Dendritic cell treated with granulocyte-macrophage colony-stimulating factor and Interleukin-4, amounts not matched to agents 40 ng/mL and 50 ng/mL, for 4 days (primary cell): ENCODE measurements around the gene CA12.

Experiments
- H3K27ac Mint-ChIP-seq: one replicate; pipeline ENCODE4 v1.8.0; 2022; ENCODE audit warnings: mild to moderate bottlenecking, mixed read lengths
- H3K27me3 Mint-ChIP-seq: one replicate; pipeline ENCODE4 v1.8.0; 2022; ENCODE audit warnings: mild to moderate bottlenecking, mixed read lengths
- H3K36me3 Mint-ChIP-seq: one replicate; pipeline ENCODE4 v1.8.0; 2022; ENCODE audit warnings: low read depth, mixed read lengths
- H3K4me1 Mint-ChIP-seq: one replicate; pipeline ENCODE4 v1.8.0; 2022; ENCODE audit warnings: low read depth, mixed read lengths
- H3K4me3 Mint-ChIP-seq: one replicate; pipeline ENCODE4 v1.8.0; 2022; ENCODE audit warnings: mild to moderate bottlenecking, moderate library complexity, mixed read lengths
- H3K9me3 Mint-ChIP-seq: one replicate; pipeline ENCODE4 v1.8.0; 2022; ENCODE audit warnings: mixed read lengths
- intact Hi-C: fragments of 100-400 bp; cut with micrococcal nuclease; formaldehyde crosslinking; loops from one replicate; pipeline ENCODE4 v1.15.0; 2022

CA12 gene

DNA sequence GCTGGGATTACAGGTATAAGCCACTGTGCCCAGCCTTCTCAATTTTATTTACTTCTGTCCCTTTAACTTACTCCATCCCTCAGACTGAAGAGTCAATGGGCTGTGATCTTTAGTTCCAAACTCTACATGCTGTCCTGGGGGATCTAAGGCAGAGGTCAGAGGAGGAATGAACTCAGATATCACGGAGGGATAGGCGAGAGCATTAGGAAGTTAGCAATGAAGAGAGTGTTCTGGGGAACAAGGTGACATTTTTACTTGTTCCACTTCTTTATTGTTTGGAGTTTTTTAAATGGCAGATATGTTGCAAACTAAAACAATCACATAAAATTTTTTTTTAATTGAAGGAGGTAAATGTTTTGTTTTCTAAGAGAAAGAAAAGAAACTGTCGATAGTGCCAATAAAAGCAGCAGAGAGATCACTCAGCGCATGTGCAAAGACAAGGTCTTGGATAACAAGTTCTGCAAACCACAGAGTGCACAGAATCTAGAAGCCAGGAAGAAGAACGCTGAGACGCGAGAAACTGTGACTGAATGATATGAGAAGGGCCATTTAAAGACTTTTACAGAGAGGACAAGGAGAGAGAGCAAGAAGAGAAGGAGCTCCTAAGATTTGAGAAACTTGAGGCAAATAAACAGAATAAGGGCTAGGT, 10.8 kb upstream of the CA12 start:
- H3K9me3 Mint-ChIP-seq = no peaks in the 10 kb centered on the region
- no peak overlapping the region for H3K27ac Mint-ChIP-seq
- H3K4me3 Mint-ChIP-seq = peak overlapping the region; percentile 30

DNA sequence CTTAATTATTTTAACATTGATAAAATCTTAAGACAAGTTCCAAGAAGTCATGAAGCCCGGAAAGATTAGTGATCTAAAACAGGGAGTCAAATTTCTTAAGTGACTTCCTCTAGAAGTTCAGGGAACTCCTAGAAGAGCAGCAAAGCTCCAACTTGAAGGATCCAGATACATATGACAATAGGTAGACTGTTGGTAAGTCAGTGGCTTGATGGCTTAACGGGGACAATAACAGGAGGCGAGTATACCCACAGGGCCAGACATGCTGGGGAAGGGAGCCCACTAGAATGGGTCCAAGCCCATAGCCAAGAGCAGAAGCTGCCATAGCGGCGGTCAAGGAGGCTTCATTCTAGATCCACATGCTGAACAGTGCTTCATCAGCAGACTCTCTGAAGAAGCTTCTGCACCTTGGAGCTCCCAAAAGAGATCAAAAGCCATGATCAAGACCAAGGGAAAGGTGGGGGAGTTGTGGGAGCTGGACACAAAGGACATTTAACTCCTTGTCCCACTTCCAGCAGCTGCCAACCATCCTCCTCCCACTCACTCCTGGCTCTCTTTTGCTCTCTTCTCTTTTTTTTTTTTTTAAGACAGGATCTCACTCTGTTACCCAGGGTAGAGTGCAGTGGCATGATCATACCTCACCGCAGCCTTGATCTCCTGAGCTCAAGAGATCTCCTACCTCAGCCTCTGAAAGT, 10.2 kb upstream of the CA12 start:
- peaks cover 22% of the 10 kb centered on the region for H3K4me1 Mint-ChIP-seq
- peaks cover 23% of the 10 kb centered on the region for H3K27me3 Mint-ChIP-seq
- H3K4me3 Mint-ChIP-seq = no peak overlapping the region
- H3K36me3 Mint-ChIP-seq = no peaks in the 10 kb centered on the region
- intact Hi-C loops = no loop called here
- H3K27ac Mint-ChIP-seq = no peak overlapping the region
- H3K9me3 Mint-ChIP-seq = no peaks in the 10 kb centered on the region

More for the DNA sequence above, 10.8 kb upstream of the CA12 start:
- intact Hi-C loops = no loop called here
- Mint-ChIP-seq H3K36me3 (no peaks in the 10 kb centered on the region), H3K4me1 (peaks cover 22% of the 10 kb centered on the region), H3K27me3 (peaks cover 23% of the 10 kb centered on the region)

DNA sequence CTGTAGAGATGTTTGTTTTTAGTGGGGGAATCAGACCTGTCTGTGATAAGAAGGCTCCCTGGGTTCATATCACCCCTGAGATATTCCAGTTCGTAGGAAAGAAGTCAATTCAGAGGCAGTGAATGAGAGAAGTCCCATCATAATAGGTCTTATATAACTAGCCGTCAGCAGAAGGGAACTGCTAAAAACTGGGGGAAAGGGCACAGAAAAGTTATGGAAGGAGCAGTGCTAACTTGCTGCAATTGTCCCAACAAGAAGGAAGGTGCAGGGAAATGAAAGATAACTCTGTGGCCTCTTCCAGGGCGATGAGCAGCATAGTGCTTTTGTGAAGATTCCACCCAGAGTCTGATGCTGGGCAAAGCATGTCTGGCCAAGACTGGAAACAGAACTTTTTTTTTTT, 9.0 kb upstream of the CA12 start:
- Mint-ChIP-seq H3K27me3 (peaks cover 26% of the 10 kb centered on the region), H3K9me3 (no peaks in the 10 kb centered on the region), H3K27ac (no peak overlapping the region), H3K4me1 (peaks cover 20% of the 10 kb centered on the region), H3K4me3 (no peak overlapping the region), H3K36me3 (no peaks in the 10 kb centered on the region)
- intact Hi-C loops = no loop called here

DNA sequence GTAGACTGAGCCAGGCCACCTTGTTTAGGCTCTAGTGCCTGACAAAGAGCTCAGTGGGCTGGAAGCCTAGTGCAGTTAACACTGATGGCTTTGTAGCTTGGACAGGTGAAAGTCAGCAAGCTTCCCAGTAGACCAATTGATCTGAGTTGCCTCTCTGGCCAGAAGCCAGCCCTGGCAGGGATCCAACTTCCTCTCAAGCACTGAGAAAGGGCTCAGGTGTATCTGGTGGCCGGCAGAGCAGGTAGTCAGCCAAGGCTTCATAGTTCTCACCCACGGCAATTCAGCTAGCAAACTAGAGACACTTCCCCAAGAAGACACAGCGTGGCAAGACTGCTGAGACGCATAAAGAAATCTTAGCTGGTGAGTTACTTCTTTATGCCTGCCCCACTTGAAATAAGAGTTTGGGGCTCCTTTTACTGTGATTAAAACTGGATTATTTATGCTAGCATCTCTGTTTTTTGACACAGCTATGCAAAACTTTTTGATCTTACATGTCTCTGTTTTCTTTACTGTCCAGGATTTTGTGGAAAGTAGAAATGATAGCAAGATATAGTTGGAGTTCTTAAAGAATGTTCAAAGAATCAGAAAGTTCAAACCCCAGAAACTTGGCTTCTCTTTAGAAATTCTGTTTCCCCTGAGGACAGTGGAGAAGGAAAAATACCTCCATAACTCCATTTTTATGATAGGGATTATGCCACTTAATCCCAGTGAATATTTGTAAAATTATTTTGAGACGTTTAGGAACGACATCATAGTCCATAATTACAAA, 8.4 kb upstream of the CA12 start:
- peaks cover 16% of the 10 kb centered on the region for H3K4me1 Mint-ChIP-seq

DNA sequence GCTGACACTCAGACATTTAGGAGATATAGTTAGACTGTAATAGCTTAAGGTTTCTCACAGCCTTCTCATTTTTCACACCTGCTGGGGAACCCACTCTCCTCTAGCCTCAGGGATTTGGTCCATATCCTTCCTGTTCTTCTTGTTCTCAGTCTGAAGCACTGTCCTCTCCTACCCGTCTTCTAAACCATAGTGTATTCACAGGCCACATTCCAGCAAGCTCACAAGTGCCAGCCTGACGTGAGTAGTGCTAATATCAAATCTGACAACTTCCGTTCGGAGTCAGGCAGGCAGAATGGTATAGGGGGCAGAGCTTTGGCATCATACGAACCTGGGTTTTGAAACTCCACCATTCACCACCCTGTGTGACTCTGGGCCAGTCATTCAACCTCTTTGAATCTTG, 6.9 kb upstream of the CA12 start:
- Mint-ChIP-seq H3K27ac (no peak overlapping the region), H3K36me3 (no peaks in the 10 kb centered on the region), H3K4me3 (no peak overlapping the region), H3K4me1 (peaks cover 16% of the 10 kb centered on the region), H3K9me3 (no peaks in the 10 kb centered on the region), H3K27me3 (peaks cover 37% of the 10 kb centered on the region)
- intact Hi-C loops = no loop called here

More for the DNA sequence above, 8.4 kb upstream of the CA12 start:
- Mint-ChIP-seq H3K4me3 (no peak overlapping the region), H3K36me3 (no peaks in the 10 kb centered on the region), H3K27me3 (peaks cover 26% of the 10 kb centered on the region), H3K27ac (no peak overlapping the region), H3K9me3 (no peaks in the 10 kb centered on the region)
- intact Hi-C loops = no loop called here

DNA sequence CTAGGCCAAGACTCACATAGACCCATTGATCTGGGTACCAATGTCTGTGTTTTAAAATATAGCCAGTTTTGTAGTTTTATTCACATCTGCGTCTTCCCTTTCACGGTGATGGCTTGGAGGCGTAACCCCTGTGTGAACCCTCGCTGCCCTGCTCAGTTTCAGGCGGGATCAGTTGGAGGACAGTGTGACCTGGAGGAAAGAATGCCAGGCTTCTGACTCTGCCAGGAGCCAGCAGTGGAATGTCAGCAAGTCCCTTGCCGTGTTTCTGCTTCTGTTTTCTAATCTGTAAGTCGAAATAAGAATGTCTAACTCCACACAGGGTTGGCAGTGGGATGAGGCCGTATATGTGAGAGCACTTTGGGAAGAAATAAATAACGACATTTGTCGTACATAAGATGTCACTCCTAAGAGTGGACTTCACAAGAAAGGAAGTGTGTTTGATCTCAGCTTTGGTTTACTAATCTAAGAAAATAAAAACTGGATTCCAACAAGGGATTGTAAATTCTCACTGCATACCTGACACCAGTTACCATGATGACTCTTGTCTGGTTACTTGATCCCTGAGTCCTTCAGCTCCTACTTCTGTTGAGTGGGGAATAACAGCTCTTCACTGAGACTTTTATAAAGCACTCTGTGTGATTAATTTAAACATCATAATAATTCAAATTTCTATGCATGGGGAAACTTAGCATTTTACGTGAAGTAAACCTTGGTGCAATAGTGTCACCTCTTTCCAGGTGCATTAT, 6.3 kb upstream of the CA12 start:
- peaks cover 40% of the 10 kb centered on the region for H3K27me3 Mint-ChIP-seq
- no peak overlapping the region for H3K4me3 Mint-ChIP-seq
- H3K4me1 Mint-ChIP-seq = peaks cover 15% of the 10 kb centered on the region
- H3K36me3 Mint-ChIP-seq = no peaks in the 10 kb centered on the region
- intact Hi-C loops = no loop called here
- H3K27ac Mint-ChIP-seq = no peak overlapping the region
- H3K9me3 Mint-ChIP-seq = no peaks in the 10 kb centered on the region

DNA sequence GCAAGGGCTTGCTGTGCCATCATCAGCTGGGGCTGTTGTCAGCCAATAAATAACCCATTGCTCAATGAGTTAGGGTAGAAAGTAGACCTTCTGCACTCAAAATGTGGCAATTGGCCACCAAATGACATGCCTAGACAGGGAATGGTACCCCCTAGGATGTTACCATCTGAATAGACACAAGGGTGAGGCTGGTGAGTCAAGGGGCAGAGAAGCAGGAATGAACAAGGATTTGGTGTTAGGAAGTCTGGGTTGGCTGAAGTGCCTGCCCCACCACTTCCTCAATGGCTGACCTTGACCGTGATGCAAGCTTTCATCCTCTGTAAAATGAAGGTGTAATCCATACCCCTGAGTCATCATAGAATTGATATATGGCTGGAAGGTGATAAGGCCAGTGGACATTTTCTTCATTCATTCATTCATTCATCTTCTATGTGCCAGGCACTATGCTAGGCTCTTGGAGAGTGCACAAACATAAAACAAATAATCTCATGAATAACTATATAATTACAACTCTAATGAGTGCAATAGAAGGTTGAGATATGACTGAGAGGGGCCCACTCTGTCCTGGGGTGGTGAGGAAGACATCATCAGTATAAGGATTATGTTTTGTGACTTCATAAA, 4.4 kb upstream of the CA12 start:
- intact Hi-C loops = no loop called here
- H3K36me3 Mint-ChIP-seq = no peaks in the 10 kb centered on the region
- peaks cover 52% of the 10 kb centered on the region for H3K27me3 Mint-ChIP-seq
- no peak overlapping the region for H3K27ac Mint-ChIP-seq
- peaks cover 11% of the 10 kb centered on the region for H3K4me1 Mint-ChIP-seq
- no peaks in the 10 kb centered on the region for H3K9me3 Mint-ChIP-seq
- H3K4me3 Mint-ChIP-seq = no peak overlapping the region

DNA sequence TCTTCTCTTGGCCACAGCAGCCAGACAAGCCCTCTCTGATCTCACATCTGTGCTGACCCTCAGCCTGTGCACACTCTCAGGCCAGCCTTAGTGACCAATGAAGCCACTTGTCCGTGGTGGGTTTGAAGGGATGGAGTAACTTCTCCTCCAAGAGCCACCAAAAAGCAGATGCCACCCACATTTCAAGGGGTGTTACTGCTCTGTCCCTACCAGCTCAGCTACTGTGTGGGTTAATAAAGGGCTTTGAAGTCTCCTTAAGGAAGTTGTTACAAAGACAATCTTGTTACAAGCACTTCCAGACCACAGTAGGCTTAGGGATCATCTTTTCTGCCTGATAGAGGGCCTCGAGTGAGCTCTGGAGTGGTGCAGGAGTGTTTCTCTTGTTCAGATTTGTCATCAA, 3.3 kb upstream of the CA12 start:
- H3K27me3 Mint-ChIP-seq = peaks cover 57% of the 10 kb centered on the region
- H3K4me3 Mint-ChIP-seq = no peak overlapping the region
- H3K36me3 Mint-ChIP-seq = no peaks in the 10 kb centered on the region
- H3K9me3 Mint-ChIP-seq = no peaks in the 10 kb centered on the region
- peaks cover 22% of the 10 kb centered on the region for H3K4me1 Mint-ChIP-seq
- no peak overlapping the region for H3K27ac Mint-ChIP-seq
- intact Hi-C loops = no loop called here

DNA sequence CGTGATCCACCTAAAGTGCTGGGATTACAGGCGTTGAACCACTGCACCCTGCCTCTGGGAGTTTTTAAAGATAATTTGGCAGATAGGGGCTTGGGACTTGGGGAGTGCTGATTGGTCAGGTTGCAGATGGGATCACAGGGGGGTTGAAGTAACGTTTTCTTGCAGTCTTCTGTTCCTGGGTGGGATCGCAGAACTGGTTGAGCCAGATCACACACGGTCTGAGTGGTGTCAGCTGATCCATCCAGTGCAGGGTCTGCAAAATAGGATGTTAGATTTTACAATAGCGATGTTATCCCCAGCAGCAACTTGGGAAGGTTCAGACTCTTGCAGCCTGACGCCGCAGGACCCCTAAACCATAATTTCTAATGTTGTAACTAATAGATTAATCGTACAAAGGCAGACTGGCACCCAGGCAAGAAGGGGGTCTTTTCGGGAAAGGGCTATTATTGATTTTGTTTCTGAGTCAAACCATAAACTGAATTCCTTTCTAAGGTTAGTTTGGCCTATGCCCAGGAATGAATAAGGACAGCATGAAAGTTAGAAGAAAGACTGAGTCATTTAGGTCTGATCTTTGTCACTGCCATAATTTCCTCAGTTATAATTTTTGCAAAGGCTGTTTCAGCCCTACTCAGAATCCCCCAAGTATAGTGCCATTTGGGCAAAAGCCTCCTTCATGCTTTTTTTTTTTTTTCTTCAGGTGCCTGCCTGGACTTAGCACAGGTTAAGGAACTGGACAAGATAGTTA, 1.5 kb upstream of the CA12 start:
- no peak overlapping the region for H3K27ac Mint-ChIP-seq
- H3K27me3 Mint-ChIP-seq = peaks cover 64% of the 10 kb centered on the region
- no peak overlapping the region for H3K4me3 Mint-ChIP-seq
- peaks cover 25% of the 10 kb centered on the region for H3K4me1 Mint-ChIP-seq
- H3K9me3 Mint-ChIP-seq = no peaks in the 10 kb centered on the region
- intact Hi-C loops = no loop called here
- H3K36me3 Mint-ChIP-seq = no peaks in the 10 kb centered on the region

DNA sequence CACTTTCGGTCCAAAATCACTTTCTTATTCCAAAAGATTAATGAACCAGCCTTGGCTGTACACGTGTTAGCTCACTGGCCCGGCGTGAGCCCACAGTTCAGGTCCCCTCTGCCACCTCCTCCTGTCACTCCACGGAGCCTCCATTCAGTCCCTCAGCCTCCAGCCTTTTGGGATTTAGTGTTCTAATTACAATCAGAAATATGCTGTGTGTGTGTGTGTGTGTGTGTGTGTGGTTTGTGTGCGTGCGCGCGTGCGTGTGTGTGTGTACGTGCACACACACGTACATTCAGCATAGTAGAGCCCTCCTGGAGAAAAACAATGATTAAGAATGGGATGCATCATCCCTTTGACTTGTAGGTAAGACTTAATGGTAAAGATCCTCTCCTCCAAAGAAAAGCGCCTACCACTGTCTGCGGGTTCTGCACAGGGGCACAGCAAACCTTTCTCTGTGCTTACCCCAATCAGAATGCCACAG, 801 bp downstream of the CA12 start:
- H3K27ac Mint-ChIP-seq = no peak overlapping the region
- intact Hi-C loops = no loop called here
- H3K4me3 Mint-ChIP-seq = no peak overlapping the region
- peaks cover 29% of the 10 kb centered on the region for H3K4me1 Mint-ChIP-seq
- H3K27me3 Mint-ChIP-seq = peaks cover 74% of the 10 kb centered on the region
- H3K36me3 Mint-ChIP-seq = no peaks in the 10 kb centered on the region
- no peaks in the 10 kb centered on the region for H3K9me3 Mint-ChIP-seq

DNA sequence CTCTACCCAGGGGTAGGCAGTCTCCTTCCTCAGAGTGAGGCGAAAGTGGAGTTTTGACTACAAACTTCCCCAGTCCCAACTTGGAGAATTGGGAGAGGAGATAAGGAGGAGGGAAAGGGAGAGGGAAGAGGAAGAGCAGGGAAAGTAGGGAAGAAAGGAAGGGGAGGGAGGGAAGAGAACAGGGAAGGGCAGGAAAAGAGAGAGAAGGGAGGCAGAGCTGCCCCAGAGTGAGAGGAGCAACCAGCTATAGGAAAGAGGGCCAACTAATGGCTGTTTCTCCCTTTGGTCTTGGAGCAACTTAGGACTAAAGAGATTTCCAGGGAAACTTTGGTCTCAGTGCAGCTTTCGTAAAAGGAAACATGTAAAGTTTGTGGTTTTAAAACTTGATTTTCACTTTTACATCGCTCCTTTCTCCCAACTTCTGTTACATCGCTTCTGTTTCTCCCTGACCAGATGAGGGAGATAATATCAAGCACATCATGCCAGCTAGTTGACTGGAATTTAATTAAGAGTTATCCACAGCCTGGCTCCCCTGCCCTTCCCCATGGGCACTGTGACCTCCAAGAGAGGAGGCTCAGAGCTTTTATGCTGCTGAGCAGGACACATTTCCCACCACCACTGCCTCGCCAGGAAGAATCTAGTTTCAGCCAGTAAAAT, 1.4 kb downstream of the CA12 start:
- H3K27me3 Mint-ChIP-seq = peaks cover 74% of the 10 kb centered on the region
- H3K27ac Mint-ChIP-seq = no peak overlapping the region
- H3K4me3 Mint-ChIP-seq = no peak overlapping the region
- H3K9me3 Mint-ChIP-seq = no peaks in the 10 kb centered on the region
- intact Hi-C loops = no loop called here
- peaks cover 29% of the 10 kb centered on the region for H3K4me1 Mint-ChIP-seq
- H3K36me3 Mint-ChIP-seq = no peaks in the 10 kb centered on the region

DNA sequence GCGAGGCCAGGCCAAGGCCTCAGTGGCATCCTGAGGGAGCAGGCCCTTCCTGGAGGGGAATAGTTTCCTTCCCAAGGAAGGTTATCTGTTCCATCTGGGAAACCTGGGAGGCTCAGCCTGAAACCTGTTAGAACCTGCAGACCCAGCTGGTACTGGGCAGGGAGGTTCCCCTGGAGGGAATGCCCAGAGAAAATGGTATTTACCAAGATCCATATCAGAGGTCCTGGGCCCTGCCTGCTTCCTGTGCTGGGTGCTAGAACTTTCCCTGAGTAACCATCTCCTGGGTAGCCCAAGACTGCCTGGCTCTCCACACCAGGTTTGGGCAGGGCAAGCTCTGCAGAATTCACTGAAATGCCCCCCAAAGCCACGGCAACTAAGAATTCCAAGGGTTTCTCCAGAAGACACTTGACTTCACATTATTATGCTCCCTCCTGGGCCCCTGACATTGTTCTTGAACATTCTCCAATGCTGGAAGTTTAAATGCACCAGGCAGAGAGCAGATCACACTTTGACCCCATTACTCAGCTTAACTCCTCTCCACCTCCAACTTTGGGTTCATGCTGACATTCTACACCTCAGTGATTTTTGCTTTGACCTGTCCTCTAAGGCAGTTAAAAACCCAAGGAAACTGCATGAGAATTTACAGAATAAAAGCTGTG, 2.0 kb downstream of the CA12 start:
- H3K27ac Mint-ChIP-seq = no peak overlapping the region
- H3K4me1 Mint-ChIP-seq = peaks cover 36% of the 10 kb centered on the region
- no peaks in the 10 kb centered on the region for H3K9me3 Mint-ChIP-seq
- no peaks in the 10 kb centered on the region for H3K36me3 Mint-ChIP-seq
- H3K4me3 Mint-ChIP-seq = no peak overlapping the region
- intact Hi-C loops = no loop called here
- H3K27me3 Mint-ChIP-seq = peaks cover 73% of the 10 kb centered on the region
